GM12864 (cell line): ENCODE results near the gene ATP10B.

Experiments
- DNase-seq: peaks from one replicate; pipeline ENCODE4 v3.0.0-alpha.2; 2011; ENCODE audit warnings: low read depth
- H3K4me3 ChIP-seq: 2 replicates; pipeline ENCODE4 v1.5.1; 2011; ENCODE audit warnings: mild to moderate bottlenecking, low read depth, low read length, control low read depth
- CTCF ChIP-seq: IDR thresholded peaks from 2 replicates; pipeline ENCODE4 v1.5.1; 2011; ENCODE audit warnings: low read depth, mild to moderate bottlenecking, moderate library complexity, low read length, control low read depth, inconsistent platforms; ENCODE audit errors: missing control alignments

ATP10B gene

GRCh38 chr5:160547061-160547460, 304.9 kb downstream of the ATP10B start:
- no peak overlapping the region for H3K4me3 ChIP-seq
- no peak for DNase-seq
- TF ChIP-seq CTCF, result no peak

DNA sequence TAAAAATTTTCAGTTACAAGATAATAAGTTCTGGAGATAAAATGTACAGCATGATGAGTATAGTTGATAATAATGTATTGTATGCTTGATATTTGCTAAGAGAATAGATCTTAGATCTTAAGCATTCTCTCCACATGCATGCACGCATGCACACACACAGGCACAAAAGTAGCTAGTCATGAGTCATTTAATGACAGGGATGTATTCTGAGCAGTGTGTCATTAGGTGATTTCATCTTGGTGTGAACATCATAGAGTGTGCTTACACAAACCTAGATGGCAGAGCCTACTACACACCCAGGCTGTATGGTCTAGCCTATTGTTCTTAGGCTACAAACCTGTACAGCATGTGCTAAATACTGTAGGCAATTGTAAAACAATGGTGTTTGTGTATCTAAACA, 306.2 kb downstream of the ATP10B start:
- H3K4me3 ChIP-seq, result no peak overlapping the region
- no peak for TF ChIP-seq CTCF
- DNase-seq, result no peak

DNA sequence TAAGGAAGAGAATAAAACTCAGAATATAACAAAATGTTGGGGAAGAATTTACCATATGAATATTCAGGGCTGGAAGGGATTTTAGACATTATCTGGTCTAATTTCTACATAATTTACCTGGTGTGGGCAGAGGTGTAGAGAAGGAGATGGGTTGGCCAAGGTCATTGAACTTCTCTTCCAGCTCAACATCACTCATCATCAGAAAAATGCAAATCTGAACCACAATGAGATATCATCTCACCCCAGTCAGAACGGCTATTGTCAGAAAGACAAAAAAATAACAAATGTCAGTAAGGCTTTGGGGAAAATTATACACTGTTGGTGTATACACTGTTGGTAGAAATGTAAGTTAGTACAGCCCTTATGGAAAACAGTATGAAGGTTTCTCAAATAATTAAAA, 308.6 kb downstream of the ATP10B start:
- no peak for TF ChIP-seq CTCF
- no peak for DNase-seq
- H3K4me3 ChIP-seq, result no peak overlapping the region

DNA sequence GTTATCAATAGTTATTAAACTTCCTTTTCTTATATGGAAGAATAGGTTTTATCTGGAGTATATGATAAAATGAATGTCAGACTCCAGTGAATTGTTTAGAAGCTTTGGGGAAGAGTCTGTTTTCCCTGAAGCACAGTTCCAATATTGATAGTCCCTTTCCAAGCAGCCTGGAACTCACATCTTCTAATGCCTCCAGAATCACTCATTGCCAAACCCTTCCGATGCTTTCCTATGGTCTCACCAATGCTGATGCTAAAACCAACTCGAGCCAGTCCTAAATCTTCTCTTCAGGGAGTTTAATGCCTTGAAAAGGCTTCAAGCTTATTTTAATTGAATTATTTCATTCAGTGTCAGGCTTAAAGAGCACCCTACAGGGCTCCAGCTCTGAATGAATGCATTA, 309.2 kb downstream of the ATP10B start:
- H3K4me3 ChIP-seq, result no peak overlapping the region
- no peak for TF ChIP-seq CTCF
- no peak for DNase-seq

DNA sequence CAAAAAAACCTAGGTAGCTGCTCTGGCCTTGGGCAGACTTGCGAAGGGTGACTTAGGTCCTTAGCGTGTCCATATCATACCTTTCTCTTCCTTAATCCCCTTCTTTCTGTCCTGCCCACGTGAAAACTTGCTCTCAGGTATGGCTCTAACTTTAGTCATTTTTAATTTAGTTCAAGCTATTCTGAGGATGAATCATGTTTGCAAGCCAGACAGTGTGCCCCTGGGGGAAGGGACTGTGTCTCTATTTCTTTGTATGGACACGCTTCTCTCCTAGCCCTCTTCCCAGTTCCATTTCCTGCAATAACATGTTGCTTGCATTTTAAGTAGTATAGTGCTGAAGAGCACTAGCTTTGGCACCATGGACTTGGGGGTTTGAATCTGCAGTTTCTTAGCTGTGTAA, 309.7 kb downstream of the ATP10B start:
- DNase-seq, result no peak
- TF ChIP-seq CTCF, result no peak
- H3K4me3 ChIP-seq, result no peak overlapping the region

GRCh38 chr5:160539431-160539830, 312.6 kb downstream of the ATP10B start:
- no peak overlapping the region for H3K4me3 ChIP-seq
- DNase-seq, result no peak
- no peak for TF ChIP-seq CTCF

- no peak overlapping the region for H3K4me3 ChIP-seq
- no peak for DNase-seq
- TF ChIP-seq CTCF, result no peak
Measured at GRCh38 chr5:160537940-160538339, 314.1 kb downstream of the ATP10B start.
